ENCODE measurements around the gene CNIH2.

DNA sequence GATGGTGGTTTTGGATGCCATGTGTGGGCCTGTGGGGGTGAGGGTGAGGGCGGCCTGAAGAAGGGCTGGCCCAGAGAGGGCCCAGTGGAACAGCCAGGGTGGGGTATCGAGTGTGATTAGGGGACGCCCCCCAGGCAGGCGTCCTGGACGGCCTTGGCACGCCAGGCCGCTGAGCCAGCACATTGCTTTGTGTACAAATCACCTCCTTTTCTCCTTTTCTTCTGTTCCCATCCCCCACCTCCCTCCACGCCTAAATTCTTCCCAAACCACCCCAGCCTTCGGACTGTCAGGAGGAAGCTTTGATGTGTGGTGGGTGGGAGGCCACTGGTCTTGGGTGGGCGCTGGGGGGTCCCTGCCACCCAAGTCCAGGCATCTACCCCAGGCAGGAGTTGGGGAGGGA lies 46.7 kb downstream of the CNIH2 start:
- no peak for TF ChIP-seq GATA2 (IDR thresholded peaks at IDR 0.05; ENCODE audit: low read depth, low read length)
- TF ChIP-seq GATA3 (IDR thresholded peaks at IDR 0.05; ENCODE audit: low read depth, low read length) = no peak
